AML-193 (cell line): ENCODE results near the gene CT47C1.
A peak's percentile ranks its signal among the peaks of the same experiment; 100 is the strongest.

Source experiments
- DNase-seq, 2 experiments: peaks; one replicate each; lab custom pipeline; 2025; lab: John Stamatoyannopoulos, UW

CT47C1 gene

GRCh38 chrX:119073911-119074310 is 1.1 kb downstream of the CT47C1 start:
- no peak for DNase-seq

DNA sequence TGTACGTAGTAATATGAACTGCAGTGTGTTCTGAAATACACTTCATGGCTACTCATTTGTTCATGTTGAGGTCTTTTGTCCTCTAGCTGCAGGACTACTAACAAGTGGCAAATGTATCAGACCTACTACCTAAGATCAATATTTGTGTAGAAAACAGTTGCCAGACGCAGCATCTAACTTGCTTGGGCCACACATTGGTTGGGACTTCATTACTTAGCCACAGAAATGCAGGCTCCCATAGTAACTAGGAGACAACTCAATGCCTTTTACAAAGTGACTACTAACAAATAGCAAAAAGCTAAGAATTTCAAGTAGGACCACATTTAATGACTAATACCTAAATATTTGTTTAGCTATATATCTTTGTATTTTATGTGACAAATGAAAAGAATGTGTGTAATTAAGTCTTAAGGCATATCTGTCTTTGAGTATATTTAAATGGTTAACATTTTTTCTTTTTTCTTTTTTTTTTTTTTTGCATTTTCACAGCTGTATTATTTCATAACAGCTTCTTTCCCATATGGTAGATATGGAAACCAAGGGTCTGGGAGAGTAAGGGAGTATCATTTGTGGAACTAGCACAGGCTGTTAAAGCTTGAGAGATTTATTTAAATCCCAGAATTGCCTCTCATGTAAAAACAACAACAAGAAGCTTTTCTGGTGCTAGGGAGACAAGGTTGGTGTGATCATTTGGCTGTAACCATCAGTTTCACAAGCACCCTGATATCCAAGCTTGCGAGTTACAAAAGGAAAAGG is 2.7 kb downstream of the CT47C1 start:
- DNase-seq = no peak

DNA sequence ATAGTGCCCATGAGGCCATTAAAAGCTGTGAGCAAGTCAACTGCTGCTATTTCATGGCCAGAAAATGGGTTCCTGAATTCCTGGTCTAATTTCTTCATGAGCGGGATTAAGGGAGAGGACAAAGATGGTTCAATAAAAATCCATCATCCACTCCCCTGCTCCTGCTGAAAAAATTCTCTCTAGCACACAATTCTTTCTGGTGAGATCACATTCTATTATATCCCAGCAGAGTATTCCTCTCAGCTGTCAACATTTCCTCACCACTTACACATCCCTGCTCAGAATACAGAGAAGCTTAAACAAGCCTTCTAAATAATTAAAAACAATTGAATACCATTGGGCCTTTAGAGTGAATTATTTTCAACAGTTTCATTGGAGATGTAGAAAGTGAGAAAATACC is 9.5 kb downstream of the CT47C1 start:
- DNase-seq = no peak

DNA sequence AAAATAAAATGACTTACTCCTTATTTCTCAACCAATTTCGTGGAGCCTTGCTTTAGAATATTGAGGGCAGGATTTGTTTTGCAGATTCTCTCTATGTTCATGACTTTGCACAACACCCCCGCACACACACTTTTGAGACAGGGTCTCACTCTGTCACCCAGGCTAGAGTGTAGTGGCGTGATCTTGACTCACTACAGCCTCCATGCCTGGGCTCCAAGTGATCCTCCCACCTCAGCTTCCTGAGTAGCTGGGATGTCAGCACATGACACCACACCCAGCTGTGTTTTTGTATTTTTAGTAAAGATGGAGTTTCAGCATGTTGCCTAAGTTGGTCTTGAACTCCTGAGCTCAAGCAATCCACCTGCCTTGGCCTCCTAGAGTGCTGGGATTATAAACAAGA is 12.0 kb downstream of the CT47C1 start:
- no peak for DNase-seq

- DNase-seq = no peak
Observed at GRCh38 chrX:119087121-119087520, 14.3 kb downstream of the CT47C1 start.

- DNase-seq = no peak
Observed at GRCh38 chrX:119089619-119090018, 16.8 kb downstream of the CT47C1 start.

DNA sequence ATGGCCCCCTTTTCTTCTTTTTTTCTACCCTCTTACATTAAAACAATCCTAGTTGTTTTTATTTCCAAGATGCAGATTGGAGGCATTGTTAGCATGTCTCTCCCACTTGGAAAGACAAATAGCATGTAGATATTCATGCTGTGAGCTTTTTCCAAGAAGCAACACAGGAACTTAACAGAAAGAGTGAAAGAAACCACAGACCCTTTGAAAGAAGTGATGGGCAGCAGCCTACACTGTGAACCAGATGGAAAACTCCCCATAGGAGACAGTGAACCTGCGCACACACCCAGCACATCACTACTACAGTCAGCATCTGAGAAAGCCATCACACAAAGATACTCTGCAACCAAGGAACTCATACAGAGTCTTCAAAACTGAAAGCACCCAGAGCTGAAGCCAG is 17.8 kb downstream of the CT47C1 start:
- no peak for DNase-seq

DNA sequence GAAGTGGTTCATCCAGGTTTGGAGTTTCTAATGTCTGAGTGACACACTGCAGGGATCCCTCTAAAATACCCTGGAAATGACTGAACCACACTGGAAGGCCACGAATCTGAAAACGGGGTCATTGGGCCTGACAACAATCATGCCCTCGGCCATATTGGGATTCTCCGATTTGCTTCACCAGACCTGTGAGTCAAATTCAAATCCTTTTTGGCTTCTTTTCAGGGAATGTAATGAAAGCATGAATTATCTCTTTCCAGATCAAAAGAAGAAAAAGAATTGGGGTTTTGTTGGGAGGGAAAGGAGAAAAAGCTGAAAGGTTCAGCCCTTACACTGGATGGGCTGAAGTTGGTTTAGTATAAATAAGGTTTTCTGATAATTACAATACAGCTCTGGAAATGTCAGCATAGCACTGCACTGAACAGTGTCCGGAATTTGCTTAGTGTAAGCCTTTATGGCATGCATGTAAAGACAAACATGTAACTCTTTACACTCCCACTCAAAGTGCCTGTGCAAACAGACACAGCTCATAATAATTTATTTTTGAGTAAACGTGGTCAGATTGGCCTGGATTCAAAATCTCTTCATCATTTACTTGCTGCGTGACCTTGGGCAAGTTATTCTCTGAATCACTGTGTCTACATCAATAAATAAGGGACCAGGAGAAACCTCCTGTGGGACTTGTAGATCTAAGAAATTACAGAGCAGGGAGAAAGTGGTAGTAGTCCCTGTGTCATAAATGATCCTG is 21.4 kb downstream of the CT47C1 start:
- no peak for DNase-seq

DNA sequence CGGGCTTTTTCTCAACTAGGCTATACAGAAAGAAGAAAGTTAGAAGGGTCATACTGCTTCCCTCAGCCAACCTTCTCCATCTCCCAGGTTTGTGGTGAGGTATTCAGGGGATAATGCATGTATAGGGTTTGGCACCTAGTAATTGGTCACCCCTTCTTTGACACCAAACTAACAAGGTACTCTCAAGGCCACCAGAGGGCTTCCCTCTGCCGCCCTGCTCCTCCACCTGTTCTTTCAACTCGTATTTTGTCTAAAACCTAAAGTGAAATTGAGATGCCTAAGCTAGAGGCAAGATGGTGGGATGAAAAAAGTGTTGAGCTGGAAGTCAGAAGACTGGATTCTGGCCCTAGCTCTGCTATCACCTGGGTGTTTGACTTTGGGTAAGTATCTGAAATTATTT is 22.0 kb downstream of the CT47C1 start:
- DNase-seq = no peak

DNA sequence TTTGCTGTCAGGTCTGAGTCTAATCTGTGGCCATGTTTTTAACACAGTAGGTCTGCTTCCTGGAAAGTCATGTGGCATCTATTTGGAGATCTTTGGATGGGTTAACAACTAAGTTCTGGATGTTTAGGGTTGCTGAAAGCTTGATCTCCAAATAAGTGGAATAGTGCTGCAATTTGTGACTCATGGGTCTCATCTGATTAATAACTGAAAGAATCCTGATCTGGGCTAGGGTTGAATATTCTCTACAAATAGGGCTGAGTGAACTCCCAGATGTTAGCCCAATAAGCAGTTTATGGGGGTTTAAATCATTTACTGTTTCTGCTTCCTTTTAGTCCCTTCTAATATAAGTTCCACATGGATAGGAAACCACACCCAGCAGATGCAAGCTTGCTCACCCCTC is 23.1 kb downstream of the CT47C1 start:
- DNase-seq = no peak

DNA sequence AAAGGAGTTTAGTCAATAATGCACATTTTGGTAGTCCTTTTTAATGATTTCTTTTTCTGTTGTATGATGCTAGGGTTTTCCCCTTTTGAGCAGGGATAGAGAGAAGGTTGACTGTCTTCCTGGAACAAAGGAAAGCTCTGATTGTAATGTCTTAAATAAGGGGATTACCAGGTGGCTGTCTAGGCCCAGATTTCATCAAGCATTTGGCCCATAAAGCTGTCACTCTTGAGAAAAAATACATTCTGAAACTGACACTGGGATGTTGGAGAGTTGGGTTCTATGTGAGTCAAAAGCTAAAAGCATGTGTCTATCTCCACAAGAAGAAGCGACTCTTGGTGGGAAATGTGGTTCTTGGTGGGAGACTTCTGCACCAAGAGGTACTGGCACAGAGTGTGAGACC is 28.4 kb downstream of the CT47C1 start:
- DNase-seq = no peak

DNA sequence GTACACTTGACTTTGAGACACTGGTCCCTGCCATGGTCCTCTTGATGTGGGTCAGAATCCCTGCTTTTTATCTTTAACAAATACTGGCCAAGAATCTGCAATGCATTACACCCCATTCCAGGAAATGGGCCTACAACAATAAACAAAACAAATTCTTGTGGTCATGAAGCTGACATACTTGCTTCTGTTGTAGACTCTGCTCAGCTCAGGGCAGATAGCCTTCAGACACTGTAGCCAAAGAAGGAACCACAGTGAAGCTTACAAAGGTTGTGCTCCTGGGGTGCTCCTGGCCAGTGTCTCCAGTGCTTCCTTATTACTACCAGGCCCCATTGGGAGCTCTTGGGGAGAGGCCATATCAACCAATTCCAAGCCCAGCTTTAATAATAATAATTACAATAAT is 33.0 kb downstream of the CT47C1 start:
- no peak for DNase-seq

- no peak for DNase-seq
Observed at GRCh38 chrX:119107206-119107605, 34.4 kb downstream of the CT47C1 start.

- peak; percentile 1 to 14 for DNase-seq
Observed at GRCh38 chrX:119118780-119119395, 46.1 kb downstream of the CT47C1 start.

GRCh38 chrX:119121341-119121740 is 48.5 kb downstream of the CT47C1 start:
- no peak for DNase-seq
